Testis (tissue), 3 donors: ENCODE measurements around the gene IGSF21. TPM values are rescaled to one million over a fixed set of nuclear protein-coding genes. Genes with fewer than 3 reads are reported as not detected.

Experiments
- DNase-seq: peaks from one replicate; pipeline ENCODE4 v3.0.0-alpha.2; 2019
- H3K27ac ChIP-seq, 2 donors: fragments of 200-600 bp; sonication (generic); one replicate each; pipeline ENCODE4 v1.5.1; 2019
- H3K27me3 ChIP-seq: fragments of 200-600 bp; sonication (generic); one replicate; pipeline ENCODE4 v1.5.1; 2019
- H3K36me3 ChIP-seq: fragments of 200-600 bp; sonication (generic); one replicate; pipeline ENCODE4 v1.5.1; 2017; ENCODE audit warnings: low read depth; ENCODE audit errors: missing control alignments
- H3K4me1 ChIP-seq: fragments of 200-600 bp; sonication (generic); one replicate; pipeline ENCODE4 v1.5.1; 2019
- H3K4me3 ChIP-seq, 2 donors: fragments of 200-600 bp; sonication (generic); one replicate each; pipeline ENCODE4 v1.5.1; 2017 to 2019
- H3K9me3 ChIP-seq: fragments of 200-600 bp; sonication (generic); one replicate; pipeline ENCODE4 v1.5.1; 2017
- CTCF ChIP-seq, 3 experiments: fragments of 450-650 bp in 2 of 3; fragments of 200-600 bp in 1 of 3; sonication (generic) in 1 of 3; IDR thresholded peaks; one replicate each; pipeline ENCODE4 v1.5.1; 2016 to 2019; ENCODE audit warnings: antibody characterized with exemption in 3 of 3, mild to moderate bottlenecking in 2 of 3, moderate library complexity in 1 of 3
- POLR2A ChIP-seq: fragments of 450-650 bp; IDR thresholded peaks from one replicate; pipeline ENCODE4 v1.6.1; 2017; ENCODE audit warnings: antibody characterized with exemption, mild to moderate bottlenecking, moderate library complexity
- WGBS, 2 donors: methylation state at CpG; one replicate each; pipeline ENCODE4 v1.1.5; 2018; 5-methylcytosine and 5-hydroxymethylcytosine counted together
- intact Hi-C: fragments of 100-400 bp; cut with DNase I; formaldehyde crosslinking; loops from one replicate; pipeline ENCODE4 v1.15.1; 2023; ENCODE audit warnings: low total_unique reads
- polyA plus RNA-seq: library from polyadenylated mRNA; stranded (reverse); fragments of 350-450 nt; fragmentation: Illumina TruSeq; extraction: RNeasy Lipid Tissue Mini Kit (QIAGEN cat#74804); gene quantifications from one replicate; pipeline ENCODE4 v1.2.3, GENCODE V29; 2014; ENCODE audit warnings: low read depth, low replicate concordance; ENCODE audit not compliant: insufficient read depth
- total RNA-seq, 2 donors: library from RNA; depleted of rRNA; stranded (reverse); fragments of >200 nt; gene quantifications; one replicate each; pipeline ENCODE4 v1.2.3, GENCODE V29; 2016

IGSF21 gene
- total and polyA plus RNA-seq, 3 donors from 2014 or later, result 1.7 to 4.2 (median 2.9) TPM

GRCh38 chr1:18200918-18201317 lies 93.3 kb downstream of the IGSF21 start:
- Histone ChIP-seq H3K36me3 (no peaks in the 10 kb centered on the region), H3K4me1 (no peaks in the 10 kb centered on the region), H3K27me3 (no peaks in the 10 kb centered on the region), H3K27ac (no peak overlapping the region), H3K9me3 (no peaks in the 10 kb centered on the region), H3K4me3 (no peak overlapping the region)
- WGBS, 2 donors, result 60 to 63% methylated on average over 3 to 6 of the region's 6 CpGs
- intact Hi-C loops, result no loop called here
- no peak for TF ChIP-seq CTCF (IDR thresholded peaks at IDR 0.05)
- TF ChIP-seq POLR2A, result no peak
- no peak for DNase-seq

- Histone ChIP-seq H3K9me3 (no peaks in the 10 kb centered on the region), H3K27ac (no peak overlapping the region), H3K36me3 (no peaks in the 10 kb centered on the region), H3K27me3 (no peaks in the 10 kb centered on the region), H3K4me3 (no peak overlapping the region), H3K4me1 (no peaks in the 10 kb centered on the region)
- DNase-seq, result no peak
- TF ChIP-seq CTCF (IDR thresholded peaks at IDR 0.05) (no peak), POLR2A (no peak)
- 69 to 75% methylated on average over 4 of the region's 4 CpGs for WGBS, 2 donors
- intact Hi-C loops, result no loop called here
These were observed 94.6 kb downstream of the IGSF21 start for GRCh38 chr1:18201997-18202719.

- intact Hi-C loops, result no loop called here
- 84 to 85% methylated on average over 4 of the region's 4 CpGs for WGBS, 2 donors
- DNase-seq, result no peak
- Histone ChIP-seq H3K4me3 (no peak overlapping the region), H3K9me3 (no peaks in the 10 kb centered on the region), H3K27ac (no peak overlapping the region), H3K27me3 (no peaks in the 10 kb centered on the region), H3K36me3 (no peaks in the 10 kb centered on the region), H3K4me1 (no peaks in the 10 kb centered on the region)
- TF ChIP-seq POLR2A, result no peak
- no peak for TF ChIP-seq CTCF (IDR thresholded peaks at IDR 0.05)
These were observed 96.0 kb downstream of the IGSF21 start for GRCh38 chr1:18203645-18204044.

GRCh38 chr1:18204575-18204974 lies 97.0 kb downstream of the IGSF21 start:
- intact Hi-C loops, result no loop called here
- Histone ChIP-seq H3K4me1 (no peaks in the 10 kb centered on the region), H3K36me3 (no peaks in the 10 kb centered on the region), H3K27me3 (no peaks in the 10 kb centered on the region), H3K4me3 (no peak overlapping the region), H3K27ac (no peak overlapping the region), H3K9me3 (no peaks in the 10 kb centered on the region)
- TF ChIP-seq CTCF (IDR thresholded peaks at IDR 0.05), result no peak
- TF ChIP-seq POLR2A, result no peak
- 62 to 78% methylated on average over 1 of the region's 1 CpG for WGBS, 2 donors
- DNase-seq, result no peak

GRCh38 chr1:18205319-18205718 lies 97.7 kb downstream of the IGSF21 start:
- Histone ChIP-seq H3K4me3 (no peak overlapping the region), H3K36me3 (no peaks in the 10 kb centered on the region), H3K9me3 (no peaks in the 10 kb centered on the region), H3K27me3 (no peaks in the 10 kb centered on the region), H3K4me1 (no peaks in the 10 kb centered on the region), H3K27ac (no peak overlapping the region)
- intact Hi-C loops, result no loop called here
- no peak for DNase-seq
- TF ChIP-seq CTCF (IDR thresholded peaks at IDR 0.05) (no peak), POLR2A (no peak)
- 51 to 63% methylated on average over 7 of the region's 7 CpGs for WGBS, 2 donors
